Measurements from ENCODE around the gene SGMS1. TPM values are rescaled to one million over a fixed set of nuclear protein-coding genes. Genes with fewer than 3 reads are reported as not detected.
"Not testable (repeated sequence)": the region's sequence is repeated elsewhere in the genome, so short reads cannot be mapped to it uniquely, and the experiment has no call there.

The SGMS1 gene
- total RNA-seq, 4 donors from 2014 or later: 80.8 to 98.9 (median 90.7) TPM

GRCh38 chr10:50540069-50540825, 83.5 kb downstream of the SGMS1 start:
- Histone ChIP-seq H3K36me3 (no peaks in the 10 kb centered on the region), H3K27me3 (no peaks in the 10 kb centered on the region), H3K27ac (no peak overlapping the region), H3K9me3 (no peaks in the 10 kb centered on the region), H3K4me1 (peaks cover 12 to 22% of the 10 kb centered on the region in 2 donors), H3K4me3 (replicated peaks in 1 of 3) (no peak overlapping the region)
- WGBS, 2 donors: 76 to 85% methylated on average over 3 of the region's 3 CpGs
- DNase-seq: no peak
- no peak for TF ChIP-seq CTCF (IDR thresholded peaks at IDR 0.05)
- TF ChIP-seq POLR2A (IDR thresholded peaks at IDR 0.05): no peak
- intact Hi-C loops (cut with DNase I): no loop called here

GRCh38 chr10:50538555-50539398, 85.0 kb downstream of the SGMS1 start:
- H3K4me3 ChIP-seq (replicated peaks in 1 of 3): no peak overlapping the region
- H3K4me1 ChIP-seq: peaks cover 12 to 22% of the 10 kb centered on the region in 2 donors
- H3K27me3 ChIP-seq: no peaks in the 10 kb centered on the region
- H3K36me3 ChIP-seq: no peaks in the 10 kb centered on the region
- H3K27ac ChIP-seq: no peak overlapping the region
- WGBS, 2 donors: 57 to 69% methylated on average over 6 to 7 of the region's 7 CpGs
- DNase-seq: no peak
- TF ChIP-seq CTCF (IDR thresholded peaks at IDR 0.05) (no peak), POLR2A (IDR thresholded peaks at IDR 0.05) (no peak)
- no peaks in the 10 kb centered on the region for H3K9me3 ChIP-seq
- intact Hi-C loops (cut with DNase I): no loop called here

GRCh38 chr10:50536617-50537240, 87.0 kb downstream of the SGMS1 start:
- Histone ChIP-seq H3K27ac (no peak overlapping the region), H3K9me3 (no peaks in the 10 kb centered on the region), H3K27me3 (no peaks in the 10 kb centered on the region), H3K4me3 (replicated peaks in 1 of 3) (no peak overlapping the region), H3K4me1 (peaks cover 5 to 13% of the 10 kb centered on the region in 2 donors), H3K36me3 (no peaks in the 10 kb centered on the region)
- intact Hi-C loops (cut with DNase I): no loop called here
- no peak for TF ChIP-seq POLR2A (IDR thresholded peaks at IDR 0.05)
- TF ChIP-seq CTCF (IDR thresholded peaks at IDR 0.05): no peak
- no peak for DNase-seq

GRCh38 chr10:50534748-50535376, 88.9 kb downstream of the SGMS1 start:
- intact Hi-C loops (cut with DNase I); H3K9me3 ChIP-seq; H3K27ac ChIP-seq; DNase-seq; H3K27me3 ChIP-seq; H3K4me3 ChIP-seq (replicated peaks in 1 of 3); H3K4me1 ChIP-seq; H3K36me3 ChIP-seq: not testable (repeated sequence)
- 90 to 96% methylated on average over 5 of the region's 5 CpGs for WGBS, 2 donors

- Histone ChIP-seq H3K9me3 (no peaks in the 10 kb centered on the region), H3K4me1 (no peaks in the 10 kb centered on the region), H3K36me3 (no peaks in the 10 kb centered on the region), H3K27ac (no peak overlapping the region), H3K27me3 (no peaks in the 10 kb centered on the region), H3K4me3 (replicated peaks in 1 of 3) (no peak overlapping the region)
- no peak for DNase-seq
- no peak for TF ChIP-seq POLR2A (IDR thresholded peaks at IDR 0.05)
- TF ChIP-seq CTCF (IDR thresholded peaks at IDR 0.05): no peak
- intact Hi-C loops (cut with DNase I): no loop called here
- WGBS, 2 donors: 93 to 99% methylated on average over 1 of the region's 1 CpG
Observed at GRCh38 chr10:50533296-50533695, 90.5 kb downstream of the SGMS1 start.
